Uterus (tissue), 2 donors: ENCODE results near the gene CD40.

Experiments
- POLR2A ChIP-seq, 2 donors: fragments of 450-650 bp; IDR thresholded peaks; one replicate each; pipeline ENCODE4 v1.6.1; 2016; ENCODE audit warnings: antibody characterized with exemption in 2 of 2, mild to moderate bottlenecking in 1 of 2, moderate library complexity in 1 of 2
- TF ChIP-seq, protein P1 (sequence below), 4 experiments: fragments of 200-600 bp in 2 of 4; fragments of 450-650 bp in 2 of 4; sonication (generic) in 2 of 4; IDR thresholded peaks; one replicate each; pipeline ENCODE4 v1.5.1; 2016 to 2019; ENCODE audit warnings: antibody characterized with exemption in 4 of 4, mild to moderate bottlenecking in 2 of 4, moderate library complexity in 1 of 4

DNA sequence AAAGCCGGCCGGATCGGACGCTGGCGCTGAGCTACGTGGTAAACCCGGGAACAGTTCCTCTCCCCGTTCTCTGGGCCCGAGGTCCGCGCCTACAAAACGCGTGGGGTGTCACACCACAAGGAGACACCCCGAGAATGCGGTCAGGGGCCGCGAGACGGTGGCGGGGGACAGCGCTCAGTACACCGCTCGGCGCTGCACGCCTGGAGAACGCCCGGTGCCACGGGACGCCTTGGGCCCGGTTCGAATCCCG, 29.0 kb upstream of the CD40 start:
- TF ChIP-seq, protein P1, sequence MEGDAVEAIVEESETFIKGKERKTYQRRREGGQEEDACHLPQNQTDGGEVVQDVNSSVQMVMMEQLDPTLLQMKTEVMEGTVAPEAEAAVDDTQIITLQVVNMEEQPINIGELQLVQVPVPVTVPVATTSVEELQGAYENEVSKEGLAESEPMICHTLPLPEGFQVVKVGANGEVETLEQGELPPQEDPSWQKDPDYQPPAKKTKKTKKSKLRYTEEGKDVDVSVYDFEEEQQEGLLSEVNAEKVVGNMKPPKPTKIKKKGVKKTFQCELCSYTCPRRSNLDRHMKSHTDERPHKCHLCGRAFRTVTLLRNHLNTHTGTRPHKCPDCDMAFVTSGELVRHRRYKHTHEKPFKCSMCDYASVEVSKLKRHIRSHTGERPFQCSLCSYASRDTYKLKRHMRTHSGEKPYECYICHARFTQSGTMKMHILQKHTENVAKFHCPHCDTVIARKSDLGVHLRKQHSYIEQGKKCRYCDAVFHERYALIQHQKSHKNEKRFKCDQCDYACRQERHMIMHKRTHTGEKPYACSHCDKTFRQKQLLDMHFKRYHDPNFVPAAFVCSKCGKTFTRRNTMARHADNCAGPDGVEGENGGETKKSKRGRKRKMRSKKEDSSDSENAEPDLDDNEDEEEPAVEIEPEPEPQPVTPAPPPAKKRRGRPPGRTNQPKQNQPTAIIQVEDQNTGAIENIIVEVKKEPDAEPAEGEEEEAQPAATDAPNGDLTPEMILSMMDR (IDR thresholded peaks at IDR 0.05), result no peak
- TF ChIP-seq POLR2A (IDR thresholded peaks at IDR 0.05), result no peak
